ENCODE data around the gene RPL28.

The RPL28 gene

GRCh38 chr19:55385724-55386492 is at the start of gene RPL28:
Gene RPL28, plus strand, starts transcription at chr19:55385932. Its CDS starts 426 bp downstream, at chr19:55386358.
- DNase-seq = peak; percentile 99

GRCh38 chr19:55336101-55336500 is 49.6 kb upstream of the RPL28 start:
- DNase-seq = no peak

- peak; percentile 100 for DNase-seq
These were observed 46.4 kb upstream of the RPL28 start, which contains the start of gene KMT5C for GRCh38 chr19:55339105-55339888. Gene KMT5C, plus strand, starts transcription at chr19:55339876. Its CDS starts 2,061 bp downstream, at chr19:55341937.

GRCh38 chr19:55339889-55340783 is 45.6 kb upstream of the RPL28 start:
- no peak for DNase-seq

GRCh38 chr19:55340784-55341147 is 45.0 kb upstream of the RPL28 start:
- DNase-seq = no peak

GRCh38 chr19:55341171-55341588 is 44.6 kb upstream of the RPL28 start:
- peak; percentile 58 for DNase-seq

GRCh38 chr19:55341595-55342531 is 43.9 kb upstream of the RPL28 start:
- no peak for DNase-seq

GRCh38 chr19:55344444-55344843 is 41.3 kb upstream of the RPL28 start:
- DNase-seq = no peak

- DNase-seq = no peak
These were observed 40.5 kb upstream of the RPL28 start for GRCh38 chr19:55345101-55345817.

GRCh38 chr19:55345818-55346724 is 39.7 kb upstream of the RPL28 start:
- DNase-seq = no peak

GRCh38 chr19:55346725-55347441 is 38.8 kb upstream of the RPL28 start:
- no peak for DNase-seq

- DNase-seq = no peak
These were observed 38.2 kb upstream of the RPL28 start for GRCh38 chr19:55347442-55348009.

- DNase-seq = no peak
These were observed 37.3 kb upstream of the RPL28 start for GRCh38 chr19:55348317-55349034.

GRCh38 chr19:55350620-55351315 is 35.0 kb upstream of the RPL28 start:
- no peak for DNase-seq

- DNase-seq = no peak
These were observed 33.7 kb upstream of the RPL28 start for GRCh38 chr19:55352040-55352439.

- no peak for DNase-seq
These were observed 33.1 kb upstream of the RPL28 start for GRCh38 chr19:55352549-55353145.

GRCh38 chr19:55353356-55353802 is 32.4 kb upstream of the RPL28 start:
- no peak for DNase-seq
